GM12874 (cell line): ENCODE measurements around the gene TAF1C.

Source experiments
- TF ChIP-seq, protein P1 (sequence below): IDR thresholded peaks from 2 replicates; pipeline ENCODE4 v1.5.1; 2011; ENCODE audit warnings: low read depth, mild to moderate bottlenecking, control low read depth, low read length, moderate library complexity; ENCODE audit not compliant: insufficient read depth

The TAF1C gene, protein sequence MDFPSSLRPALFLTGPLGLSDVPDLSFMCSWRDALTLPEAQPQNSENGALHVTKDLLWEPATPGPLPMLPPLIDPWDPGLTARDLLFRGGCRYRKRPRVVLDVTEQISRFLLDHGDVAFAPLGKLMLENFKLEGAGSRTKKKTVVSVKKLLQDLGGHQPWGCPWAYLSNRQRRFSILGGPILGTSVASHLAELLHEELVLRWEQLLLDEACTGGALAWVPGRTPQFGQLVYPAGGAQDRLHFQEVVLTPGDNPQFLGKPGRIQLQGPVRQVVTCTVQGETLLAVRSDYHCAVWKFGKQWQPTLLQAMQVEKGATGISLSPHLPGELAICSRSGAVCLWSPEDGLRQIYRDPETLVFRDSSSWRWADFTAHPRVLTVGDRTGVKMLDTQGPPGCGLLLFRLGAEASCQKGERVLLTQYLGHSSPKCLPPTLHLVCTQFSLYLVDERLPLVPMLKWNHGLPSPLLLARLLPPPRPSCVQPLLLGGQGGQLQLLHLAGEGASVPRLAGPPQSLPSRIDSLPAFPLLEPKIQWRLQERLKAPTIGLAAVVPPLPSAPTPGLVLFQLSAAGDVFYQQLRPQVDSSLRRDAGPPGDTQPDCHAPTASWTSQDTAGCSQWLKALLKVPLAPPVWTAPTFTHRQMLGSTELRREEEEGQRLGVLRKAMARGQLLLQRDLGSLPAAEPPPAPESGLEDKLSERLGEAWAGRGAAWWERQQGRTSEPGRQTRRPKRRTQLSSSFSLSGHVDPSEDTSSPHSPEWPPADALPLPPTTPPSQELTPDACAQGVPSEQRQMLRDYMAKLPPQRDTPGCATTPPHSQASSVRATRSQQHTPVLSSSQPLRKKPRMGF

DNA sequence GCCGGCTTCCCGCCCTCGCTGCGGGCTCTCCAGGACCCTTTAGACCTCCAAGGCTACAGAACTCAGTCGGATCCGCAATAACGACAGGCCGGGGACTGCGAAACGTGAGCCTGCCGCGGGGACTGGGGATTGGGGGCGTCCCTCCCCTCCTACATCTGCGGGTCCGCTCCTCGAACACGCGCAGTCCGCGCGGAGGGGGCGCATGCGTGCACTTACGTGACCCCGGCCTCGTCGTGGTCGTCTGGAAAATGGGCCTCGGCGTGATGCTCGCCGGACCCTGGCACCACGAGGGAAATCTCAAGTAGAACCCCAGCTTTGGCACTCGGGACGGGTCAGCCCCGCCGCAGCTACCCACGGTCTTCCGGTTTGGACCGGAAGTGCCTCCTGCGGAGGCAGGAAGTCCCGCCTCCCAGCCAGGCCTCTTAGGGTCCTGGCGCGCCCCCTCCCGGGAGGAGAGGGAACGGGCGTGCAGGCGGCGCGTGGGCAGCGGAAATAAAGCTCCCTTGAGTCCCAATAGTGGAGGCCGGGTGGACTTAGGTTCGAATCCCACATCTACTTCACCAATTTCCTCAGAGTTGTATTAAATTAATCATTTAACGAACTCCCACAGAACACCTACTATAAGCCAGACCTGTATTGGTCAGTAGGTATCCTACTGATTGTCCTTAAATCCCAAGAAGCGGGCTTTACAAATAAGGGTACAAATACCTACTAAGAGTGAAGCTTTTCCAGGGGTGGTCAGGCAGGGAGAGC lies at the start of gene TAF1C:
TAF1C (minus strand) TSS at position 373 of the 753 bp plus-strand sequence. CDS start 2,069 bp downstream, outside the sequence.
- TF ChIP-seq, protein P1, sequence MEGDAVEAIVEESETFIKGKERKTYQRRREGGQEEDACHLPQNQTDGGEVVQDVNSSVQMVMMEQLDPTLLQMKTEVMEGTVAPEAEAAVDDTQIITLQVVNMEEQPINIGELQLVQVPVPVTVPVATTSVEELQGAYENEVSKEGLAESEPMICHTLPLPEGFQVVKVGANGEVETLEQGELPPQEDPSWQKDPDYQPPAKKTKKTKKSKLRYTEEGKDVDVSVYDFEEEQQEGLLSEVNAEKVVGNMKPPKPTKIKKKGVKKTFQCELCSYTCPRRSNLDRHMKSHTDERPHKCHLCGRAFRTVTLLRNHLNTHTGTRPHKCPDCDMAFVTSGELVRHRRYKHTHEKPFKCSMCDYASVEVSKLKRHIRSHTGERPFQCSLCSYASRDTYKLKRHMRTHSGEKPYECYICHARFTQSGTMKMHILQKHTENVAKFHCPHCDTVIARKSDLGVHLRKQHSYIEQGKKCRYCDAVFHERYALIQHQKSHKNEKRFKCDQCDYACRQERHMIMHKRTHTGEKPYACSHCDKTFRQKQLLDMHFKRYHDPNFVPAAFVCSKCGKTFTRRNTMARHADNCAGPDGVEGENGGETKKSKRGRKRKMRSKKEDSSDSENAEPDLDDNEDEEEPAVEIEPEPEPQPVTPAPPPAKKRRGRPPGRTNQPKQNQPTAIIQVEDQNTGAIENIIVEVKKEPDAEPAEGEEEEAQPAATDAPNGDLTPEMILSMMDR: peak; percentile 93

DNA sequence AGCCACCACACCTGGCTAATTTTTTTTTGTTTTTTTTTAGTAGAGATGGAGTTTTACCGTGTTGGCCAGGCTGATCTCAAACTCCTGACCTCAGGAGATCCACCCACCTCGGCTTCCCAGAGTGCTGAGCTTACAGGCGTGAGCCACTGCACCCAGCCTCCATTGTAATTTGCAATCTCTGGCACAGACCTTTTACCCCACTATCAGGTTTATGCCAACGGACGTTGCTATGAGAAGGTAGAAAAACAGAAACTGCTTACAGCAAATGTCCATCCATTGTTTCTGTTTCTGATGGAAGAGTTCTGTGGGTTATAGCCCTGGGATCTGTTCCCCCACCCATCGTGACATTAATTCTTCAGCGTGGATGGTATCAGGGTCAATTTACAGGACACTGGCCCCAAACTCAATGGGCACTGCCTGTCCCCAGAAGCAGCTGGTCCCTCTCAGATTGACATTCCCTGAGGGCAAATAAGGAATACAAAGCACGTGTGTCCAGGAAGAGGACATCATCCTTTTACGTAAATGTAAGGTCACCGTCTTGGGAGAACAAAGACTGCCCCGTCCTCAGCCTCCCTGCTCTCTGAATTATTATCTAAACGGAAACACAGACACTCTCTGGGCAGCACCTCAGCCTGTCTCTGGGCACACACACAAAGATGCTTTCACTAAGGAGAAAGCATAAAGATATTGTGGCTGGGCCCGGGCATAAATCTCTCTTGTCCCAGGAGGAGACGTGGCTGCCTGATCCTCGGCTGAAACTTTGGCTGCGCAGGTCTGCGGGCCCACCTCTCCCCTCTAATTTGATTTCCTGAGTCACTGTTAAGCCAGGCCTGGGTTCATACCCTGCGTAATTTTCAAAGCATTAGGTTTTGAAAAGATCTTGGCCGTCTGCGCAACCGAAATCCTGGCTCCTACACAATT lies 47.7 kb upstream of the TAF1C start:
- TF ChIP-seq, protein P1: no peak

DNA sequence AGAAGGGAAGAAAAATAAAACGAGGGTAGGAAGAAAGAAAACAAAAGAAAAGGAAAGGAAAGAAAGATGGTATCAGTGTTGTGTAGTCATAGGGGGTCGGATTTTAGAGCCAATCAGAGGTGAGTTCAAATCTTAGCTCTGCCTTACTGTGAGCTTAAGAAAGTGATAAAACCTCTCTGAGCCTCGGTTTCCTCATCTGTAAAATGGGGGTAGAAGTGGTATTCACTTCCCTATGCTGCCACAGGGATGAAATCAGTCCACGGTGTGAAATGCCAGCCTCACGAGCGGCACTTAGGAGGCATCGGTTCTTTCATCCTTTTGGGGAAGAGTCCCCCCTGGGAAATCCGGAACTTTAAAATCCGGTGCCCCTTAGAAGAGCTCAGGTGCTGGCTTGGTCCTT lies 46.9 kb upstream of the TAF1C start:
- TF ChIP-seq, protein P1: no peak

DNA sequence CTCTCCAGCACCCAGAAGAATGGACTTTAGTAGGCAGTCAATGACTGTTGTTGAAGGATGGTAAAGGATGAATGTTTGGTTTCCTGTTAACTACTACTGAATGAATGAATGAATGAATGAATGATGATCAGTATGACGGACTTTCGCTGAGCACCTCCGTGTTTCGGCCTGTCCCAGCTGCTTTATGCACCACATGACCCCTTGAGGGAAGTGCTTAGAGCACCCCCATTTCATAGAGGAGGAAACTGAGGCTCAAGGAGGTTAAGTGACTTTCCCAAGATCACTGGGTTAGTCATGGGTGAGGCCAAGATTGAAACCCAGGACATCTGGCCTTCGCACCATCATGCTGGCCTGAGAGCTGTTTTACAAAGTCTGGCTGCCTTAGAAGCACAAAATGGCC lies 46.1 kb upstream of the TAF1C start:
- TF ChIP-seq, protein P1: no peak

DNA sequence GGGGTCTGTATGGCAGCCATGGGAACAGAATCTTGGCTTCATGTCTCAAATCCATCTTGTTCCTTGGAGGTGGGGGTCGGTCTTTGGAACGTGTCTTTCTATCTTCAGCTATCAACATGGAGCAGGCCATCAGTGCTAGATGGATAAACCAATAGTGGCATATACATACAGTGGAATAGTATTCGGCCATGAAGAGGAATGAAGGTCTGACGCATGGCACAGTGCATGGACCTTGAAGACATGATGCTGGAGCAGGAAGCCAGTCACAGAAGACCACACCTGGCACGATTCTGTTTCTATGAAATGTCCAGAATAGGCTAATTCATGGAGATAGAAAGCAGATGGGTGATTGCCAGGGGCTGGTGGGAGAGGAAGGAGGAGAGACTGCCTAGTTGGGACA lies 45.2 kb upstream of the TAF1C start:
- TF ChIP-seq, protein P1: no peak

DNA sequence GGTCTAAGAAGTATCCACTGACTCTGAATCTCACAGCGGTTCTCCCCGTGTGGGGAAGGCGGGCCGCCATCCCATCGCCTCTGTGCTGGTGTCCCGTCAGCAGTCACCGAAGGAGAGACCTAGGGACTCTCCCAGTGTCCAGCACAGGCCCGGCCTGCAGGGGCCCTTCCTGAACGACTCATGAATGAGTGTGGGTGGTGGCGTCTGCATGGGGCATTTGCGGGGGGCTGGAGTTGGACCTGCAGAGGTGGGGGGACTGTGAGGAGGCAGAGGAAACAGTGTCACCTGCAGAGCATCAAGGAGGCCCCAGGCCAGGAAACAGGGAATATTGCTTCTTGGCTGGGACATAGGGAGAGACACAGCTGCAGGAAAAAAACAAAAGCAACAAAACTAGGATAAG lies 42.6 kb upstream of the TAF1C start:
- TF ChIP-seq, protein P1: no peak
